Right atrium auricular region (tissue), 2 donors: ENCODE data around the gene TUBG2. TPM values are rescaled to one million over a fixed set of nuclear protein-coding genes. Genes with fewer than 3 reads are reported as not detected.

ENCODE experiments used
- DNase-seq: peaks from one replicate; pipeline ENCODE4 v3.0.0-alpha.2; 2019; ENCODE audit warnings: low spot score
- H3K27ac ChIP-seq, 2 donors: fragments of 200-600 bp; sonication (generic); 1 replicate in 1 of 2; 2 replicates in 1 of 2; pipeline ENCODE4 v1.5.1; 2016 to 2019
- H3K27me3 ChIP-seq, 2 donors: fragments of 200-600 bp; sonication (generic); one replicate each; pipeline versions ENCODE4 v1.5.1 to v1.6.0; 2017 to 2019
- H3K36me3 ChIP-seq: fragments of 200-600 bp; sonication (generic); one replicate; pipeline ENCODE4 v1.5.1; 2016
- H3K4me1 ChIP-seq, 2 donors: fragments of 200-600 bp; sonication (generic); one replicate each; pipeline versions ENCODE4 v1.5.1 to v1.6.0; 2017 to 2019
- H3K4me3 ChIP-seq, 2 donors: fragments of 200-600 bp; sonication (generic); 1 replicate in 1 of 2; 2 replicates in 1 of 2; pipeline ENCODE4 v1.5.1; 2017 to 2019; ENCODE audit warnings: mild to moderate bottlenecking in 1 of 2, moderate library complexity in 1 of 2
- H3K9me3 ChIP-seq, 2 donors: fragments of 200-600 bp; sonication (generic); one replicate each; pipeline ENCODE4 v1.5.1; 2019
- total RNA-seq, 2 donors: library from RNA; depleted of rRNA; stranded (reverse); fragments of >200 nt; gene quantifications; one replicate each; pipeline ENCODE4 v1.1.0, GENCODE V29; 2016
- TF ChIP-seq, protein P1 (sequence below), 2 donors: fragments of 200-600 bp; sonication (generic); IDR thresholded peaks; one replicate each; pipeline ENCODE4 v1.5.1; 2019; ENCODE audit warnings: antibody characterized with exemption in 2 of 2

The TUBG2 gene
- total RNA-seq, 2 donors from 2014 or later: 18.2 to 25.7 TPM

- TF ChIP-seq, protein P1, sequence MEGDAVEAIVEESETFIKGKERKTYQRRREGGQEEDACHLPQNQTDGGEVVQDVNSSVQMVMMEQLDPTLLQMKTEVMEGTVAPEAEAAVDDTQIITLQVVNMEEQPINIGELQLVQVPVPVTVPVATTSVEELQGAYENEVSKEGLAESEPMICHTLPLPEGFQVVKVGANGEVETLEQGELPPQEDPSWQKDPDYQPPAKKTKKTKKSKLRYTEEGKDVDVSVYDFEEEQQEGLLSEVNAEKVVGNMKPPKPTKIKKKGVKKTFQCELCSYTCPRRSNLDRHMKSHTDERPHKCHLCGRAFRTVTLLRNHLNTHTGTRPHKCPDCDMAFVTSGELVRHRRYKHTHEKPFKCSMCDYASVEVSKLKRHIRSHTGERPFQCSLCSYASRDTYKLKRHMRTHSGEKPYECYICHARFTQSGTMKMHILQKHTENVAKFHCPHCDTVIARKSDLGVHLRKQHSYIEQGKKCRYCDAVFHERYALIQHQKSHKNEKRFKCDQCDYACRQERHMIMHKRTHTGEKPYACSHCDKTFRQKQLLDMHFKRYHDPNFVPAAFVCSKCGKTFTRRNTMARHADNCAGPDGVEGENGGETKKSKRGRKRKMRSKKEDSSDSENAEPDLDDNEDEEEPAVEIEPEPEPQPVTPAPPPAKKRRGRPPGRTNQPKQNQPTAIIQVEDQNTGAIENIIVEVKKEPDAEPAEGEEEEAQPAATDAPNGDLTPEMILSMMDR (IDR thresholded peaks at IDR 0.05): no peak
- peaks cover 2% of the 10 kb centered on the region for H3K36me3 ChIP-seq
- no peaks in the 10 kb centered on the region for H3K9me3 ChIP-seq
- DNase-seq: no peak
- no peak overlapping the region for H3K27ac ChIP-seq
- H3K4me1 ChIP-seq: no peaks in the 10 kb centered on the region
- no peaks in the 10 kb centered on the region for H3K27me3 ChIP-seq
- H3K4me3 ChIP-seq: no peak overlapping the region
Observed at GRCh38 chr17:42690596-42690995, 31.5 kb downstream of the TUBG2 start.

DNA sequence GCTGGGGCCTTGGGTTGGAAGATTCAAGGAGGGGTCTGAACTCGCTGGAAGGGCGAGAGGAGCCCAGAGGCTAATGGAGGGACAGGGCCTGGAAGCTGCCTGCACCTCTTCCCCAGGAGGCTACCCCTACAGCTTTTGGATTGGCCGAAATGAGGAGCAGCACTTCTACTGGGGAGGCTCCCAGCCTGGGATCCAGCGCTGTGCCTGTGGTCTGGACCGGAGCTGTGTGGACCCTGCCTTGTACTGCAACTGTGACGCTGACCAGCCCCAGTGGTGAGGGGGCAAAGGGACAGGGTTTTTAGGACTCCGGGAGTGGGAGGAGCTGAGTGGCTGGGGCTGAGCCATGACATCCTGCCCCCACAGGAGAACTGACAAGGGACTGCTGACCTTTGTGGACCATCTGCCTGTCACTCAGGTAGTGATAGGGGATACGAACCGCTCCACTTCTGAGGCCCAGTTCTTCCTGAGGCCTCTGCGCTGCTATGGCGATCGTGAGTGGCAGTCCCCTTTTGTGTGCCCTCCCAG, 32.0 kb downstream of the TUBG2 start:
- H3K27ac ChIP-seq: no peak overlapping the region
- peaks cover 7% of the 10 kb centered on the region for H3K36me3 ChIP-seq
- H3K9me3 ChIP-seq: no peaks in the 10 kb centered on the region
- H3K4me3 ChIP-seq: no peak overlapping the region
- no peaks in the 10 kb centered on the region for H3K4me1 ChIP-seq
- no peaks in the 10 kb centered on the region for H3K27me3 ChIP-seq
- TF ChIP-seq, protein P1 (IDR thresholded peaks at IDR 0.05): no peak
- DNase-seq: no peak

DNA sequence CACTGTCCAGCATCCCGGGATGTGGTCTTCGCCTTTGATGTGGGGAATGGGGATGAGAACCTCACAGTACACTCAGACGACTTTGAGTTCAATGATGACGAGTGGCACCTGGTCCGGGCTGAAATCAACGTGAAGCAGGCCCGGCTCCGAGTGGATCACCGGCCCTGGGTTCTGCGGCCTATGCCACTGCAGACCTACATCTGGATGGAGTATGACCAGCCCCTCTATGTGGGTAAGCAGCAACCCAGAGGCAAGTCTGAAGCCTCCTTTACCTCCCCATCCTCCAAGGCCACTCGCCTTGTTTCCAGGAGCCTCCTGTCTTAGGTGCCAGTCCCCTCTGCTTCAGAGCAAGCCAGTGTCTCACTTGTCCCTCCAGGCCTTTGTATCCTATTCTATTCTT, 33.4 kb downstream of the TUBG2 start:
- H3K27ac ChIP-seq: no peak overlapping the region
- no peak for DNase-seq
- H3K27me3 ChIP-seq: no peaks in the 10 kb centered on the region
- H3K36me3 ChIP-seq: peaks cover 18% of the 10 kb centered on the region
- H3K4me1 ChIP-seq: no peaks in the 10 kb centered on the region
- no peaks in the 10 kb centered on the region for H3K9me3 ChIP-seq
- no peak overlapping the region for H3K4me3 ChIP-seq
- TF ChIP-seq, protein P1 (IDR thresholded peaks at IDR 0.05): no peak

- Histone ChIP-seq H3K27me3 (no peaks in the 10 kb centered on the region), H3K9me3 (no peaks in the 10 kb centered on the region), H3K36me3 (peaks cover 23% of the 10 kb centered on the region), H3K4me3 (no peak overlapping the region), H3K27ac (no peak overlapping the region), H3K4me1 (peaks cover 0 to 12% of the 10 kb centered on the region in 2 donors)
- no peak for DNase-seq
- TF ChIP-seq, protein P1 (IDR thresholded peaks at IDR 0.05): no peak
Observed at GRCh38 chr17:42694524-42694923, 35.4 kb downstream of the TUBG2 start.

DNA sequence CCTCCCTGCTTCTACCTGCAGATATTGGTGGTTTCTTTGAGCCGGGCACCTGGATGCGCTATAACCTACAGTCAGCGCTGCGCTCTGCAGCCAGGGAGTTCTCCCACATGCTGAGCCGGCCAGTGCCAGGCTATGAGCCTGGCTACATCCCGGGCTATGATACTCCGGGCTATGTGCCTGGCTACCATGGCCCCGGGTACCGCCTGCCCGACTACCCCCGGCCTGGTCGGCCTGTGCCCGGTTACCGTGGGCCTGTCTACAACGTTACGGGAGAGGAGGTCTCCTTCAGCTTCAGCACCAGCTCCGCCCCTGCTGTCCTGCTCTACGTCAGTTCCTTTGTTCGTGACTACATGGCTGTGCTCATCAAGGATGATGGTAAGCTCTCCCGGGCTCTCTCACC, 36.4 kb downstream of the TUBG2 start:
- TF ChIP-seq, protein P1 (IDR thresholded peaks at IDR 0.05): no peak
- Histone ChIP-seq H3K27me3 (no peaks in the 10 kb centered on the region), H3K4me3 (no peak overlapping the region), H3K9me3 (no peaks in the 10 kb centered on the region), H3K36me3 (peaks cover 28% of the 10 kb centered on the region), H3K27ac (no peak overlapping the region), H3K4me1 (peaks cover 0 to 14% of the 10 kb centered on the region in 2 donors)
- no peak for DNase-seq
